ENCODE results near the gene CAPZB.
"Not testable (repeated sequence)": the region's sequence is repeated elsewhere in the genome, so short reads cannot be mapped to it uniquely, and the experiment has no call there.

The CAPZB gene

DNA sequence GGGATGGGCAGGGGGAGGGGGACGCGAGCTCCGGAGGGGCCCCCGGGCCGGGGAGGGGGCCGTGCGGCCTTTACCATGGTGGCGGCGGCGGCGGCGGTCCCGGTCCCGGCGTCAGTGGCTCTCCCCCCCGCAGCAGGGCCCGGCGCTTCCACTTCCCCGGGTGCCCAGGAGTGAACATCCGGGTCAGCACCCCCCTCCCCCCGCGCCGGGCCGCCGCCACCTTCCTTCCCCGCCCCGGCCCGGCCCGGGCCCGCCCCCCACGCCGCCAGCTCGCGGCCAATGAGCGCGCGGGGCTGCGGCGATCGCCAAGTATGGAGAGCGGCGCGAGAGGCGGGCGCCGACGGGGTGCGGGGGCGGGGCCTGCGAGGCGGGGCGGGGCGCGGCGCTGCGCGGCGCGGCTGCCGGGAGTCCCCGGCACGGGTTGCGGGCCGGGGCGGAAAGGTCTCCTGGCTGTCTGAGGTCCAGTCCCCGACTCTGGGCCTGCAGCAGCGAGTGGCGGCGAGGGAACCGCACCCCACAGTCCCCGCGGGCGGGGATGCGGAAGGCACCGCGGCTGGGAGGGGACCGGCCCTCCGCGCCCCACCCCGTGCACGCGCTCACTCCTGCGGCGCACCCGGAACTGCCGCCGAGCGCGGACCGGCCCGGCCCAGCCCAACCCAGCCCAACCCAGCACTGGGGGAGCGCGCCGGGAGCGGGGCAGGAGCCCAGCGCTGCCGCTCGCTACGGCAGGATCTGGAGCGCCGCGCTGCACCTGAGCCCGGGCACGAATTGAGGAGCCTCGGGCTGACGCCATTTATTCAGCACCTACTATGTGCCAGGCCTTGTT lies at the start of gene CAPZB:
TSS of gene CAPZB (minus strand) at position 178 of the 826 bp plus-strand sequence. CDS start at position 77, 101 bp downstream.
- H3K9me3 Mint-ChIP-seq = no peaks in the 10 kb centered on the region
- H3K36me3 Mint-ChIP-seq (ENCODE audit: low read depth) = peaks cover 48% of the 10 kb centered on the region
- peaks cover 58% of the 10 kb centered on the region for H3K4me1 Mint-ChIP-seq (ENCODE audit: low read depth)
- H3K4me3 Mint-ChIP-seq = peak within 1 kb of the TSS; percentile 95
- no peaks in the 10 kb centered on the region for H3K27me3 Mint-ChIP-seq
- H3K27ac Mint-ChIP-seq = peak within 1 kb of the TSS; percentile 96
- peak; percentile 96 for DNase-seq

DNA sequence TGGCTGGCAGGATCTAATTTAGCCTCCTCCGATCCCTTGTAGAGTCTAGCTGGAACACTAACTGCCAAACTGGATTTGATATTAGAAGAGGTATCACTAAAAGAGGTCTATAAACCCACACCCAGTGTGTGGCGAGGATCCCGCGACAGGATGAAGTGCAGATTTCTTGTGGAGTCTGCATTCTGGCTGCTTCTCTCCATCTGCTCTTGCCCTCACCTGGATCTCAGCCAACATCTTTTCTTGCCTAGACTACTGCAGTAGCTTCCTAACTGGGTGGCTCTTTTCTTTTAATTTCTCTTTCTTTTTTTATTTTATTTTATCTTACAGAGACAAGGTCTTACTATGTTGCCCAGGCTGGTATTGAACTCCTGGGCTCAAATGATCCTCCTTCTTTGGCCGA lies 48.9 kb upstream of the CAPZB start:
- Mint-ChIP-seq H3K4me1 (ENCODE audit: low read depth) (peaks cover 4% of the 10 kb centered on the region), H3K9me3 (peaks cover 10% of the 10 kb centered on the region), H3K36me3 (ENCODE audit: low read depth) (no peaks in the 10 kb centered on the region), H3K4me3 (no peak overlapping the region), H3K27ac (no peak overlapping the region), H3K27me3 (no peaks in the 10 kb centered on the region)
- DNase-seq = no peak

GRCh38 chr1:19533626-19534025 lies 48.3 kb upstream of the CAPZB start:
- H3K9me3 Mint-ChIP-seq = peaks cover 10% of the 10 kb centered on the region
- H3K36me3 Mint-ChIP-seq (ENCODE audit: low read depth) = no peaks in the 10 kb centered on the region
- no peak overlapping the region for H3K27ac Mint-ChIP-seq
- no peaks in the 10 kb centered on the region for H3K27me3 Mint-ChIP-seq
- H3K4me1 Mint-ChIP-seq (ENCODE audit: low read depth) = peaks cover 4% of the 10 kb centered on the region
- H3K4me3 Mint-ChIP-seq = no peak overlapping the region
- no peak for DNase-seq

DNA sequence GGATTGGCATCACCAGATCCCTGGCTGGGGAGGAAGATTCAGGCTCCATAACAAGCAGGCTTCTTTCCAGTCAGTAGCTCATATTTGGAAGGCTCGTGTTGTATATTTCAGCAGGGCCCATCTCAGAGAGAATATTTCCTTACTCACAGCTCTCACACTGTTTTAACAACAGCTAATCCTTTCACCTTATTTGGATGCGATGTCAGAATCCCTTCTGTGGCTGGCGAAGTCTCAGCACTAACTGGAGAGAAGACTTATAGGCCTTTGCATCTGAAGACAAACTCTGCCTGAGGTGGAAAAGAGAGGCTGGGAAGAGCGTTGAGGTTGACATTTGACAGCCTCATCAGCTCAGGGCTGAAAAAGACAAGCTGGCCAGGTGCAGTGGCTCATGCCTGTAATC lies 47.2 kb upstream of the CAPZB start:
- H3K4me1 Mint-ChIP-seq (ENCODE audit: low read depth) = peaks cover 4% of the 10 kb centered on the region
- H3K4me3 Mint-ChIP-seq = no peak overlapping the region
- H3K27ac Mint-ChIP-seq = no peak overlapping the region
- H3K27me3 Mint-ChIP-seq = no peaks in the 10 kb centered on the region
- peaks cover 8% of the 10 kb centered on the region for H3K9me3 Mint-ChIP-seq
- DNase-seq = no peak
- H3K36me3 Mint-ChIP-seq (ENCODE audit: low read depth) = no peaks in the 10 kb centered on the region

DNA sequence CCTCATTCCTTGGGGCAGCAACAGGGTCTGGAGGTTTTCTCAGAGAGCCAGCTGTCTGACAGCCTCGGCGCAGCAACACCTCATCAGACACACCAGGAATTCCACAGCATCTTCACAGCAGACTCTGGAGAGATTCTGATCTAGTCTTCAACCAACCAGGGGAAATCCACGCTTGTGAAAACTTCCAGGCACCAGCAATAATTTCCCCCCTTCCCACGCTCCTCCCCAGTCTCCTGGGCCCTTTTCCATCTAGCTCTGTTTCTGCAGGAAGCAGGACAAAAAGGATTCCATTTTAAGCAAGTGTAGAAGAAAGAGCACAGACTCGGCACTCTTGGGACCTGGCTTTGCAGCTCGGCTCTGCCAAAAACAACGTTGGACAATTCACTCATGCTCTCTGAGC lies 44.3 kb upstream of the CAPZB start:
- peaks cover 4% of the 10 kb centered on the region for H3K4me1 Mint-ChIP-seq (ENCODE audit: low read depth)
- DNase-seq = no peak
- H3K9me3 Mint-ChIP-seq = peaks cover 3% of the 10 kb centered on the region
- H3K4me3 Mint-ChIP-seq = no peak overlapping the region
- H3K27ac Mint-ChIP-seq = no peak overlapping the region
- no peaks in the 10 kb centered on the region for H3K36me3 Mint-ChIP-seq (ENCODE audit: low read depth)
- no peaks in the 10 kb centered on the region for H3K27me3 Mint-ChIP-seq

GRCh38 chr1:19528438-19528837 lies 43.1 kb upstream of the CAPZB start:
- peaks cover 3% of the 10 kb centered on the region for H3K9me3 Mint-ChIP-seq
- no peak overlapping the region for H3K4me3 Mint-ChIP-seq

GRCh38 chr1:19525607-19526545 lies 40.5 kb upstream of the CAPZB start:
- Mint-ChIP-seq H3K9me3 (no peaks in the 10 kb centered on the region), H3K4me1 (ENCODE audit: low read depth) (no peaks in the 10 kb centered on the region), H3K36me3 (ENCODE audit: low read depth) (no peaks in the 10 kb centered on the region), H3K27ac (no peak overlapping the region), H3K4me3 (no peak overlapping the region), H3K27me3 (no peaks in the 10 kb centered on the region)
- DNase-seq = no peak

More at GRCh38 chr1:19528438-19528837, 43.1 kb upstream of the CAPZB start:
- no peaks in the 10 kb centered on the region for H3K4me1 Mint-ChIP-seq (ENCODE audit: low read depth)
- no peak overlapping the region for H3K27ac Mint-ChIP-seq
- DNase-seq = no peak
- H3K27me3 Mint-ChIP-seq = no peaks in the 10 kb centered on the region
- no peaks in the 10 kb centered on the region for H3K36me3 Mint-ChIP-seq (ENCODE audit: low read depth)

DNA sequence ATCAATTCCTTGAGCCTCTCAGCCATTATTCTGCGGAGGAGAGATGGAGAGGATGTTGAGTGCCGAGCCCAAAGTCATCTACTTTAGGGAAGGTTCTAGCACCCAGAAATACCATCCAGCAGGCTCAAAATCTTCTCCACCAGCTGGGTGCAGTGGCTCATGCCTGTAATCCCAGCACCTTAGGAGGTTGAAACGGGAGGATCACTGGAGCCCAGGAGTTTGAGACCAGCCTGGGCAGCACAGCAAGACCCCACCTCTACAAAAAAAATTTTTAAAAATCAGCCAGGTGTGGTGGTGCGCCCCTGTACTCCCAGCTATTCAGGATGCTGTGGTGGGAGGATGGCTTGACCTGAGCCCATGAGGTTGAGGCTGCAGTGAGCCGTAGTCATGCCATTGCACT lies 39.5 kb upstream of the CAPZB start:
- H3K4me3 Mint-ChIP-seq = no peak overlapping the region
- no peak for DNase-seq
- no peak overlapping the region for H3K27ac Mint-ChIP-seq
- peaks cover 1% of the 10 kb centered on the region for H3K4me1 Mint-ChIP-seq (ENCODE audit: low read depth)
- H3K36me3 Mint-ChIP-seq (ENCODE audit: low read depth) = no peaks in the 10 kb centered on the region
- no peaks in the 10 kb centered on the region for H3K9me3 Mint-ChIP-seq
- H3K27me3 Mint-ChIP-seq = no peaks in the 10 kb centered on the region

DNA sequence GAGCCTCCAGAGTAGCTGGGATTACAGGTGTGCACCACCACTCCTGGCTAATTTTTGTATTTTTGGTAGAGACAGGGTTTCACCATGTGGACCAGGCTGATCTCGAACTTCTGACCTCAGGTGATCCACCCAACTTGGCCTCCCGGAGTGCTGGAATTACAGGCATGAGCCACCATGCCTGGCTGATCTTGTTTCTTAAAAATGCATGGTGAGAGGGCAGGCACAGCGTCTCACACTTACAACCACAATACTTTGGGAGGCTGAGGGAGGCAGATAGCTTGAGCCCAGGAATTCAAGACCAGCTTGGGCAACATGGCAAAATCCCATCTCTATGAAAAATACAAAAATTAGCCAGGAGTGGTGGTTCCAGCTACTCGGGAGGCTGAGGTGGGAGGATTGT lies 37.2 kb upstream of the CAPZB start:
- not testable (repeated sequence) for DNase-seq, H3K27me3 Mint-ChIP-seq

GRCh38 chr1:19521411-19521810 lies 36.1 kb upstream of the CAPZB start:
- Mint-ChIP-seq H3K36me3 (ENCODE audit: low read depth) (no peaks in the 10 kb centered on the region), H3K9me3 (peaks cover 3% of the 10 kb centered on the region), H3K4me1 (ENCODE audit: low read depth) (peaks cover 4% of the 10 kb centered on the region), H3K27me3 (no peaks in the 10 kb centered on the region), H3K27ac (no peak overlapping the region), H3K4me3 (no peak overlapping the region)
- no peak for DNase-seq

More for the DNA sequence above, 37.2 kb upstream of the CAPZB start:
- not testable (repeated sequence) for H3K4me1 Mint-ChIP-seq (ENCODE audit: low read depth); H3K4me3 Mint-ChIP-seq; H3K9me3 Mint-ChIP-seq; H3K36me3 Mint-ChIP-seq (ENCODE audit: low read depth); H3K27ac Mint-ChIP-seq

DNA sequence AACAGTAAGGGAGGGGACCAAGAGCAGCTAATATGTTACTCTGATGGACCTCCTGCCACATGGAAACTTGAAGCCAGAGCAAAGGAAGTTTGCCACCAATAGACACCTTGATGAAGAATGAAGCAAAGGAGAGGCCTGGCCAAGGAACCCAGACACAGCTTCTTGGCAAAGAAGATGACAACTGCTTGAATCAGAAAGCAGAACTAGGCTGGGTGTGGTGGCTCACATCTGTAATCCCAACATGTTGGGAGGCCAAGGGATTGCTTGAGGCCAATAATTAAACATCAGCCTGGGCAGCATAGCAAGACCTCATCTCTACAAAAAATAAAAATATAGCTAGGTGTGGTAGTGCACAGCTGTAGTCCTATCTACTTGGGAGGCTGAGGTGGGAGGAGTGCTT lies 31.7 kb upstream of the CAPZB start:
- Mint-ChIP-seq H3K4me3 (no peak overlapping the region), H3K36me3 (ENCODE audit: low read depth) (no peaks in the 10 kb centered on the region), H3K27ac (no peak overlapping the region), H3K9me3 (peaks cover 3% of the 10 kb centered on the region), H3K27me3 (no peaks in the 10 kb centered on the region), H3K4me1 (ENCODE audit: low read depth) (peaks cover 9% of the 10 kb centered on the region)
- no peak for DNase-seq

DNA sequence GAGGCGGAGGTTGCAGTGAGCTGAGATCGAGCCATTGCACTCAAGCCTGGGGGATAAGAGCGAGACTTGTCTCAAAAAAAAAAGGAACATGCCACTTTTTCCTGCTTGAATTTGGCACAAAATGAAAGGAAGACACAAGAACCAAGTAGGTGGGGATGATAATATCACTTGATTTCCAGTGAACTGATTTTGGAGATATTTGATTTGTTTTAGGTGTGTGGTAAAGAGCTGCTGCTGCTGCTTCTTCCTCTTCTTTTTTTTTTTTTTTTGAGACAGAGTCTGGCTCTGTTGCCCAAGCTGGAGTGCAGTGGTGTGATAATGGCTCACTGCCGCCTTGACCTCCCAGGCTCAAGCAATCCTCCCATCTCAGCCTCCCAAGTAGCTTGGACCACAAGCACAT lies 29.9 kb upstream of the CAPZB start:
- Mint-ChIP-seq H3K36me3 (ENCODE audit: low read depth) (no peaks in the 10 kb centered on the region), H3K27ac (no peak overlapping the region), H3K27me3 (no peaks in the 10 kb centered on the region), H3K9me3 (peaks cover 3% of the 10 kb centered on the region), H3K4me1 (ENCODE audit: low read depth) (peaks cover 14% of the 10 kb centered on the region), H3K4me3 (no peak overlapping the region)
- DNase-seq = no peak

DNA sequence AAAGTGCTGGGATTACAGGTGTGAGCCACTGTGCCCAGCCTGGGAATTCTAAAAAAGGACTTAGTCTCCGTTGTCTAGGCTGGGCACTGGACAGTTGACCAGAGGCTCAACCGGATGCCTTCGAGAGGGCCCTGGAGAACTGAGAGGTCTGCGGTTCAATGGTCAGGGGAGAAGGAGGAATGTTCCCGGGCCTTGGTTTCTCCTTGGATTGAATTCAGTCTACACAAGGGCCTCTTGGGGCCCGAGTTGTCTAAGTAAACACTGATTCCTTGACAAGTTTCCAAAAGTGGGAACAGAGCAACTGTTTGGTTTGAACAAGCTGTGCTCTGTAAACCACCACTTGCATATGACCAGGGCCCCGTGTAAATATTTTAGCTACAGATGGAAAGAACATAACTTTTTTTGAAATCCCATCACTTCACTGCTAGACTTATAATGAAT lies 29.1 kb upstream of the CAPZB start:
- H3K36me3 Mint-ChIP-seq (ENCODE audit: low read depth) = no peaks in the 10 kb centered on the region

GRCh38 chr1:19512545-19512944 lies 27.2 kb upstream of the CAPZB start:
- Mint-ChIP-seq H3K4me1 (ENCODE audit: low read depth) (peaks cover 19% of the 10 kb centered on the region), H3K9me3 (no peaks in the 10 kb centered on the region), H3K27me3 (no peaks in the 10 kb centered on the region), H3K27ac (no peak overlapping the region), H3K36me3 (ENCODE audit: low read depth) (no peaks in the 10 kb centered on the region), H3K4me3 (no peak overlapping the region)
- DNase-seq = no peak

More for the DNA sequence above, 29.1 kb upstream of the CAPZB start:
- no peak overlapping the region for H3K4me3 Mint-ChIP-seq
- DNase-seq = no peak
- peaks cover 11% of the 10 kb centered on the region for H3K4me1 Mint-ChIP-seq (ENCODE audit: low read depth)
- peaks cover 3% of the 10 kb centered on the region for H3K9me3 Mint-ChIP-seq
- H3K27me3 Mint-ChIP-seq = no peaks in the 10 kb centered on the region
- no peak overlapping the region for H3K27ac Mint-ChIP-seq

- Mint-ChIP-seq H3K4me1 (ENCODE audit: low read depth) (peaks cover 20% of the 10 kb centered on the region), H3K9me3 (no peaks in the 10 kb centered on the region), H3K36me3 (ENCODE audit: low read depth) (no peaks in the 10 kb centered on the region), H3K27ac (no peak overlapping the region), H3K27me3 (no peaks in the 10 kb centered on the region), H3K4me3 (no peak overlapping the region)
- DNase-seq = no peak
Observed at GRCh38 chr1:19511116-19511515, 25.8 kb upstream of the CAPZB start.

All from activated T-cell treated with anti-CD3 and anti-CD28 coated beads, Interleukin-2, amount 50 U/mL, for 24 hours (primary cell).